ENCODE measurements around the gene TSTD1. TPM values are rescaled to one million over a fixed set of nuclear protein-coding genes. Genes with fewer than 3 reads are reported as not detected.

Gene TSTD1
- total RNA-seq, 1 experiment from 2014 or later, result 20.1 TPM

DNA sequence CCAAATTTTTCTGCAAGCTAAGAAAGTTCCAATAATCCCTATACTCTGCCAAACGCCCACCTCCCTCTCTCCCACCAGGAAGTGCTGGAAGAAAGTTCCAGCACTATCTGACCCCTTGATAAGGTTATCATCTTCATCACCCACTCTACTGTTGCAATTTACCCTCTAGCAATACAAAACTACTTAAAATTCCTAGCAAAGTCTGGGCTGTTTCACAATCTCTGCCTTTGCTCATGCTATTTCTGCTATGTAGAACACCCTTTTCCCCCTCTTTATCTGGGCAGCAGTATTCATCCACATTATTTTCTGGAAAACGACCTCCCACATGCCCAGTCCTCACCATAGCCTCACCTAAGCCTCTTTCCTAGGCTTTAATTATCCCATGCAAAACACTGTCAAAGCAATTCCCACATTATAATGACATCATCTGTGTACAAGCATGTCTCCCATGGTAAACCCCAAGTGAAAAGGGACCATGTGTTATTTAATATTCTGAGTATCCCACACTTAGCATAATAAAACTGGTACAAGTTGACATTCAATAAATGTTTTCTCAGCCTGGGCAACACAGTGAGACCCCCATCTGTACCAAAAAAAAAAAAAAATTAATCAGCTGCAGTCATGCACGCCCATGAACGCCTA lies 29.8 kb downstream of the TSTD1 start:
- TF ChIP-seq, protein P1, sequence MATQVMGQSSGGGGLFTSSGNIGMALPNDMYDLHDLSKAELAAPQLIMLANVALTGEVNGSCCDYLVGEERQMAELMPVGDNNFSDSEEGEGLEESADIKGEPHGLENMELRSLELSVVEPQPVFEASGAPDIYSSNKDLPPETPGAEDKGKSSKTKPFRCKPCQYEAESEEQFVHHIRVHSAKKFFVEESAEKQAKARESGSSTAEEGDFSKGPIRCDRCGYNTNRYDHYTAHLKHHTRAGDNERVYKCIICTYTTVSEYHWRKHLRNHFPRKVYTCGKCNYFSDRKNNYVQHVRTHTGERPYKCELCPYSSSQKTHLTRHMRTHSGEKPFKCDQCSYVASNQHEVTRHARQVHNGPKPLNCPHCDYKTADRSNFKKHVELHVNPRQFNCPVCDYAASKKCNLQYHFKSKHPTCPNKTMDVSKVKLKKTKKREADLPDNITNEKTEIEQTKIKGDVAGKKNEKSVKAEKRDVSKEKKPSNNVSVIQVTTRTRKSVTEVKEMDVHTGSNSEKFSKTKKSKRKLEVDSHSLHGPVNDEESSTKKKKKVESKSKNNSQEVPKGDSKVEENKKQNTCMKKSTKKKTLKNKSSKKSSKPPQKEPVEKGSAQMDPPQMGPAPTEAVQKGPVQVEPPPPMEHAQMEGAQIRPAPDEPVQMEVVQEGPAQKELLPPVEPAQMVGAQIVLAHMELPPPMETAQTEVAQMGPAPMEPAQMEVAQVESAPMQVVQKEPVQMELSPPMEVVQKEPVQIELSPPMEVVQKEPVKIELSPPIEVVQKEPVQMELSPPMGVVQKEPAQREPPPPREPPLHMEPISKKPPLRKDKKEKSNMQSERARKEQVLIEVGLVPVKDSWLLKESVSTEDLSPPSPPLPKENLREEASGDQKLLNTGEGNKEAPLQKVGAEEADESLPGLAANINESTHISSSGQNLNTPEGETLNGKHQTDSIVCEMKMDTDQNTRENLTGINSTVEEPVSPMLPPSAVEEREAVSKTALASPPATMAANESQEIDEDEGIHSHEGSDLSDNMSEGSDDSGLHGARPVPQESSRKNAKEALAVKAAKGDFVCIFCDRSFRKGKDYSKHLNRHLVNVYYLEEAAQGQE (IDR thresholded peaks at IDR 0.05; ENCODE audit: insufficient read depth in 1 of 2, low read depth in 2 of 2, low read length in 1 of 2), result no peak
- TF ChIP-seq, protein P2, sequence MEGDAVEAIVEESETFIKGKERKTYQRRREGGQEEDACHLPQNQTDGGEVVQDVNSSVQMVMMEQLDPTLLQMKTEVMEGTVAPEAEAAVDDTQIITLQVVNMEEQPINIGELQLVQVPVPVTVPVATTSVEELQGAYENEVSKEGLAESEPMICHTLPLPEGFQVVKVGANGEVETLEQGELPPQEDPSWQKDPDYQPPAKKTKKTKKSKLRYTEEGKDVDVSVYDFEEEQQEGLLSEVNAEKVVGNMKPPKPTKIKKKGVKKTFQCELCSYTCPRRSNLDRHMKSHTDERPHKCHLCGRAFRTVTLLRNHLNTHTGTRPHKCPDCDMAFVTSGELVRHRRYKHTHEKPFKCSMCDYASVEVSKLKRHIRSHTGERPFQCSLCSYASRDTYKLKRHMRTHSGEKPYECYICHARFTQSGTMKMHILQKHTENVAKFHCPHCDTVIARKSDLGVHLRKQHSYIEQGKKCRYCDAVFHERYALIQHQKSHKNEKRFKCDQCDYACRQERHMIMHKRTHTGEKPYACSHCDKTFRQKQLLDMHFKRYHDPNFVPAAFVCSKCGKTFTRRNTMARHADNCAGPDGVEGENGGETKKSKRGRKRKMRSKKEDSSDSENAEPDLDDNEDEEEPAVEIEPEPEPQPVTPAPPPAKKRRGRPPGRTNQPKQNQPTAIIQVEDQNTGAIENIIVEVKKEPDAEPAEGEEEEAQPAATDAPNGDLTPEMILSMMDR (IDR thresholded peaks at IDR 0.05), result no peak
- TF ChIP-seq TCF7L2 (IDR thresholded peaks at IDR 0.05; ENCODE audit: low read depth, low read length) (no peak), SIN3A (IDR thresholded peaks at IDR 0.05; ENCODE audit: borderline replicate concordance, insufficient read depth, low read depth, low read length) (no peak), POLR2AphosphoS5 (IDR thresholded peaks at IDR 0.05; ENCODE audit: low read depth, low read length) (no peak)
- BruUV-seq (replicated peaks), result no TSS peak
- Histone ChIP-seq H3K27ac (ENCODE audit: low read length) (no peak overlapping the region), H3K4me1 (ENCODE audit: control insufficient read depth, insufficient read depth, low read length) (peaks cover 7% of the 10 kb centered on the region), H3K36me3 (ENCODE audit: control insufficient read depth, insufficient read depth, low read length) (no peaks in the 10 kb centered on the region), H3K9me3 (ENCODE audit: control insufficient read depth, insufficient read depth, low read depth, low read length) (no peaks in the 10 kb centered on the region), H3K4me3 (ENCODE audit: low read depth in 2 of 2, low read length in 2 of 2) (no peak overlapping the region), H3K27me3 (ENCODE audit: control insufficient read depth, insufficient read depth, low read length) (no peaks in the 10 kb centered on the region)
- DNase-seq (ENCODE audit: low read depth, low spot score) (no peak), ATAC-seq (no peak)
- intact Hi-C loops (cut with micrococcal nuclease; ENCODE audit: unreplicated experiment), result no loop called here
- in situ Hi-C loops (cut with HindIII; ENCODE audit: low pct_unique_long_range_greater_than_20kb, low sequenced_read_pairs), result no loop called here
- ChIA-PET POLR2A (no interaction called here), CTCF (no interaction called here)

DNA sequence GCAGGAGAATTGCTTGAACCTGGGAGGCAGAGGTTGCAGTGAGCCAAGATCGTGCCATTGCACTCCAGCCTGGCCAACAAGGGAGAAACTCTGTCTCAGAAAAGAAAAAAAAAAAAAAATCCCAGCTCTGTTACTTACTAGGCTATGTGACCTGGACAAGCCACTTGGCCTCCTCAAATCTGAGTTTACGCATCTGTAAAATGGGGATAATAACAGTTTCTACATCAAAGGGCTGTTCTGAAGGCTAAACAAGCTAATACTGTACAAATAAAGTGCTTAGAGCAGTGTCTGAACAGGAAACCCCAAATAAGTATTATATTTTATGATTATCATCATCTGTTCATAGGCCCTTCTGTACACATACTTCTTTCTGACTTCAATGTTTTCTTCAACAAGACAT lies 31.4 kb downstream of the TSTD1 start:
- no peak overlapping the region for H3K27ac ChIP-seq (ENCODE audit: low read length)
- DNase-seq (ENCODE audit: low read depth, low spot score), result no peak
- ATAC-seq, result no peak
- intact Hi-C loops (cut with micrococcal nuclease; ENCODE audit: unreplicated experiment) (no loop called here), in situ Hi-C loops (cut with HindIII; ENCODE audit: low pct_unique_long_range_greater_than_20kb, low sequenced_read_pairs) (no loop called here)
- CTCF ChIA-PET, result interaction anchor here (0.6 kb wide), 1 partner anchor 33 kb away, joined by 9 read pairs; no protein-coding TSS in a partner anchor
- no peaks in the 10 kb centered on the region for H3K4me1 ChIP-seq (ENCODE audit: control insufficient read depth, insufficient read depth, low read length)
- BruUV-seq (replicated peaks), result TSS peak; percentile 31
- no peak for TF ChIP-seq SIN3A (IDR thresholded peaks at IDR 0.05; ENCODE audit: borderline replicate concordance, insufficient read depth, low read depth, low read length)
- TF ChIP-seq, protein P1 (IDR thresholded peaks at IDR 0.05; ENCODE audit: insufficient read depth in 1 of 2, low read depth in 2 of 2, low read length in 1 of 2), result no peak
- TF ChIP-seq POLR2AphosphoS5 (IDR thresholded peaks at IDR 0.05; ENCODE audit: low read depth, low read length), result no peak
- TF ChIP-seq, protein P2 (IDR thresholded peaks at IDR 0.05), result no peak
- TF ChIP-seq TCF7L2 (IDR thresholded peaks at IDR 0.05; ENCODE audit: low read depth, low read length), result no peak
- no peak overlapping the region for H3K4me3 ChIP-seq (ENCODE audit: low read depth in 2 of 2, low read length in 2 of 2)
- H3K27me3 ChIP-seq (ENCODE audit: control insufficient read depth, insufficient read depth, low read length), result no peaks in the 10 kb centered on the region
- H3K9me3 ChIP-seq (ENCODE audit: control insufficient read depth, insufficient read depth, low read depth, low read length), result no peaks in the 10 kb centered on the region
- H3K36me3 ChIP-seq (ENCODE audit: control insufficient read depth, insufficient read depth, low read length), result no peaks in the 10 kb centered on the region
- POLR2A ChIA-PET, result no interaction called here
